NCI-H748 treated with DMSO at 0.1 percent for 48 hours (cell line): ENCODE data around the gene ZBTB4.

Experiments used
- DNase-seq: peaks from one replicate; lab custom pipeline; 2025; lab: John Stamatoyannopoulos, UW

Gene ZBTB4

GRCh38 chr17:7479213-7480088 is at the start of gene ZBTB4:
TSS of gene ZBTB4 (minus strand) at chr17:7479631. CDS start at chr17:7466801, 12,830 bp downstream.
- no peak for DNase-seq

- no peak for DNase-seq
Measured at GRCh38 chr17:7528842-7529241, 49.4 kb upstream of the ZBTB4 start.

GRCh38 chr17:7523033-7523432 is 43.6 kb upstream of the ZBTB4 start:
- DNase-seq = peak; percentile 15

- DNase-seq = no peak
Measured at GRCh38 chr17:7515911-7516610, 36.6 kb upstream of the ZBTB4 start.

GRCh38 chr17:7513850-7514419 is 34.5 kb upstream of the ZBTB4 start:
- DNase-seq = no peak

- DNase-seq = no peak
Measured at GRCh38 chr17:7512824-7513540, 33.6 kb upstream of the ZBTB4 start.

GRCh38 chr17:7512105-7512504 is 32.7 kb upstream of the ZBTB4 start:
- DNase-seq = no peak

- no peak for DNase-seq
Measured at GRCh38 chr17:7511108-7511507, 31.7 kb upstream of the ZBTB4 start.

GRCh38 chr17:7509937-7510336 is 30.5 kb upstream of the ZBTB4 start:
- DNase-seq = no peak

- no peak for DNase-seq
Measured at GRCh38 chr17:7508846-7509245, 29.4 kb upstream of the ZBTB4 start.

- no peak for DNase-seq
Measured at GRCh38 chr17:7508145-7508544, 28.7 kb upstream of the ZBTB4 start.

GRCh38 chr17:7503521-7503920 is 24.1 kb upstream of the ZBTB4 start:
- DNase-seq = no peak

- DNase-seq = no peak
Measured at GRCh38 chr17:7502987-7503386, 23.6 kb upstream of the ZBTB4 start.

- DNase-seq = no peak
Measured at GRCh38 chr17:7502171-7502847, 22.9 kb upstream of the ZBTB4 start.

GRCh38 chr17:7501729-7502128 is 22.3 kb upstream of the ZBTB4 start:
- no peak for DNase-seq

GRCh38 chr17:7499161-7499560 is 19.7 kb upstream of the ZBTB4 start:
- no peak for DNase-seq

GRCh38 chr17:7497636-7498035 is 18.2 kb upstream of the ZBTB4 start:
- DNase-seq = no peak

- no peak for DNase-seq
Measured at GRCh38 chr17:7497228-7497627, 17.8 kb upstream of the ZBTB4 start.

GRCh38 chr17:7496470-7497183 is 17.2 kb upstream of the ZBTB4 start:
- no peak for DNase-seq

- no peak for DNase-seq
Measured at GRCh38 chr17:7495906-7496434, 16.5 kb upstream of the ZBTB4 start.

GRCh38 chr17:7493941-7494340 is 14.5 kb upstream of the ZBTB4 start:
- DNase-seq = no peak
